Mesothelial cell of epicardium (in vitro differentiated cells): ENCODE data around the gene OTUB2. TPM values are rescaled to one million over a fixed set of nuclear protein-coding genes. Genes with fewer than 3 reads are reported as not detected.

Experiments
- DNase-seq, 2 experiments: peaks; one replicate each; pipeline ENCODE4 v3.0.0; 2021; ENCODE audit warnings: low spot score in 2 of 2; ENCODE audit not compliant: unreplicated experiment in 2 of 2
- H3K27ac Mint-ChIP-seq: 2 replicates; pipeline ENCODE4 v1.8.0; 2021; ENCODE audit warnings: mixed read lengths
- H3K27me3 Mint-ChIP-seq: 2 replicates; pipeline ENCODE4 v1.8.0; 2021; ENCODE audit warnings: low read depth, mixed read lengths
- H3K36me3 Mint-ChIP-seq: 2 replicates; pipeline ENCODE4 v1.8.0; 2021; ENCODE audit warnings: mixed read lengths
- H3K4me1 Mint-ChIP-seq: 2 replicates; pipeline ENCODE4 v1.8.0; 2021; ENCODE audit warnings: mixed read lengths
- H3K4me3 Mint-ChIP-seq: 2 replicates; pipeline ENCODE4 v1.8.0; 2021; ENCODE audit warnings: mild to moderate bottlenecking, moderate library complexity, mixed read lengths
- H3K9me3 Mint-ChIP-seq: 2 replicates; pipeline ENCODE4 v1.8.0; 2021; ENCODE audit warnings: mixed read lengths
- CTCF ChIP-seq: fragments of 200-600 bp; sonication (generic); IDR thresholded peaks from one replicate; pipeline ENCODE4 v1.5.0; 2021; ENCODE audit warnings: antibody characterized with exemption; ENCODE audit not compliant: unreplicated experiment
- total RNA-seq: library from RNA; stranded (reverse); gene quantifications from 3 replicates; pipeline ENCODE4 v1.2.1, GENCODE V29; 2021

The OTUB2 gene
- total RNA-seq, 1 donor from 2014 or later: 6.6 TPM

GRCh38 chr14:94074534-94074933 is 48.4 kb downstream of the OTUB2 start:
- Mint-ChIP-seq H3K4me3 (no peak overlapping the region), H3K36me3 (peaks cover 55% of the 10 kb centered on the region), H3K27me3 (no peaks in the 10 kb centered on the region), H3K27ac (no peak overlapping the region), H3K4me1 (peaks cover 20% of the 10 kb centered on the region), H3K9me3 (peaks cover 41% of the 10 kb centered on the region)
- no peak for TF ChIP-seq CTCF
- no peak for DNase-seq

- no peak for TF ChIP-seq CTCF
- DNase-seq: no peak
- no peak overlapping the region for H3K4me3 Mint-ChIP-seq
- H3K4me1 Mint-ChIP-seq: peaks cover 25% of the 10 kb centered on the region
- no peak overlapping the region for H3K27ac Mint-ChIP-seq
- peaks cover 51% of the 10 kb centered on the region for H3K36me3 Mint-ChIP-seq
- no peaks in the 10 kb centered on the region for H3K27me3 Mint-ChIP-seq
- H3K9me3 Mint-ChIP-seq: peaks cover 38% of the 10 kb centered on the region
Measured at GRCh38 chr14:94075008-94075407, 48.9 kb downstream of the OTUB2 start.

GRCh38 chr14:94077111-94077821 is 51.1 kb downstream of the OTUB2 start:
- no peaks in the 10 kb centered on the region for H3K27me3 Mint-ChIP-seq
- peaks cover 34% of the 10 kb centered on the region for H3K36me3 Mint-ChIP-seq

GRCh38 chr14:94077823-94078222 is 51.7 kb downstream of the OTUB2 start:
- H3K36me3 Mint-ChIP-seq: peaks cover 32% of the 10 kb centered on the region
- no peak for DNase-seq
- peaks cover 18% of the 10 kb centered on the region for H3K9me3 Mint-ChIP-seq
- H3K27ac Mint-ChIP-seq: no peak overlapping the region
- H3K27me3 Mint-ChIP-seq: no peaks in the 10 kb centered on the region
- peaks cover 35% of the 10 kb centered on the region for H3K4me1 Mint-ChIP-seq
- TF ChIP-seq CTCF: no peak
- peak overlapping the region; percentile 14 for H3K4me3 Mint-ChIP-seq

More at GRCh38 chr14:94077111-94077821, 51.1 kb downstream of the OTUB2 start:
- Mint-ChIP-seq H3K4me1 (peaks cover 35% of the 10 kb centered on the region), H3K9me3 (peaks cover 20% of the 10 kb centered on the region), H3K27ac (no peak overlapping the region), H3K4me3 (peak overlapping the region; percentile 14)
- no peak for DNase-seq
- TF ChIP-seq CTCF: no peak

- TF ChIP-seq CTCF: no peak
- H3K9me3 Mint-ChIP-seq: peaks cover 7% of the 10 kb centered on the region
- H3K27me3 Mint-ChIP-seq: no peaks in the 10 kb centered on the region
- H3K4me3 Mint-ChIP-seq: peak overlapping the region; percentile 99
- no peak for DNase-seq
- peaks cover 41% of the 10 kb centered on the region for H3K4me1 Mint-ChIP-seq
- peak overlapping the region; percentile 99 for H3K27ac Mint-ChIP-seq
- peaks cover 23% of the 10 kb centered on the region for H3K36me3 Mint-ChIP-seq
Measured at GRCh38 chr14:94079891-94080620, 53.9 kb downstream of the OTUB2 start.
